ENCODE results near the gene C2orf15.

DNA sequence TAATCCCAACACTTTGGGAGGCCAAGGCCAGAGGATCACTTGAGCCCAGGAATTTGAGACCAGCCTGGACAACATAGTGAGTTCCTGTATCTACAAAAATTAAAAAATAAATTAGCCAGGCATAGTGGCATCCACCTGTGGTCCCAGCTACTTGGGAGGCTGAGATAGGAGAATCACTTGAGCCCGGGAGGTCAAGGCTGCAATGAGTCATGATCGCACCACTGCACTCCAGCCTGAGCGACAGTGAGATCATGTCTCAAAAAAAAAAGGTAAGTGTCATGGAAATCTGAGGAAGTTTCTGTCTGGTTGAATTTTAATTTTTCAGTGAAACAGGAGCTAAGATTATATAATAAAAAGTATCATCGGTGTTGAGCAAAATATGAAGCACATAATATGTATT, 2.5 kb upstream of the C2orf15 start:
- TF ChIP-seq, protein P1, sequence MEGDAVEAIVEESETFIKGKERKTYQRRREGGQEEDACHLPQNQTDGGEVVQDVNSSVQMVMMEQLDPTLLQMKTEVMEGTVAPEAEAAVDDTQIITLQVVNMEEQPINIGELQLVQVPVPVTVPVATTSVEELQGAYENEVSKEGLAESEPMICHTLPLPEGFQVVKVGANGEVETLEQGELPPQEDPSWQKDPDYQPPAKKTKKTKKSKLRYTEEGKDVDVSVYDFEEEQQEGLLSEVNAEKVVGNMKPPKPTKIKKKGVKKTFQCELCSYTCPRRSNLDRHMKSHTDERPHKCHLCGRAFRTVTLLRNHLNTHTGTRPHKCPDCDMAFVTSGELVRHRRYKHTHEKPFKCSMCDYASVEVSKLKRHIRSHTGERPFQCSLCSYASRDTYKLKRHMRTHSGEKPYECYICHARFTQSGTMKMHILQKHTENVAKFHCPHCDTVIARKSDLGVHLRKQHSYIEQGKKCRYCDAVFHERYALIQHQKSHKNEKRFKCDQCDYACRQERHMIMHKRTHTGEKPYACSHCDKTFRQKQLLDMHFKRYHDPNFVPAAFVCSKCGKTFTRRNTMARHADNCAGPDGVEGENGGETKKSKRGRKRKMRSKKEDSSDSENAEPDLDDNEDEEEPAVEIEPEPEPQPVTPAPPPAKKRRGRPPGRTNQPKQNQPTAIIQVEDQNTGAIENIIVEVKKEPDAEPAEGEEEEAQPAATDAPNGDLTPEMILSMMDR (conservative IDR thresholded peaks at IDR 0.05) = no peak
- no peak for TF ChIP-seq ZFX (IDR thresholded peaks at IDR 0.05)

Measured in C4-2B (cell line).